Measurements from ENCODE around the gene AKAP17A. TPM values are rescaled to one million over a fixed set of nuclear protein-coding genes. Genes with fewer than 3 reads are reported as not detected.

The AKAP17A gene
- total and polyA plus RNA-seq, 2 experiments from 2014 or later, result 46.3 to 85.2 TPM

DNA sequence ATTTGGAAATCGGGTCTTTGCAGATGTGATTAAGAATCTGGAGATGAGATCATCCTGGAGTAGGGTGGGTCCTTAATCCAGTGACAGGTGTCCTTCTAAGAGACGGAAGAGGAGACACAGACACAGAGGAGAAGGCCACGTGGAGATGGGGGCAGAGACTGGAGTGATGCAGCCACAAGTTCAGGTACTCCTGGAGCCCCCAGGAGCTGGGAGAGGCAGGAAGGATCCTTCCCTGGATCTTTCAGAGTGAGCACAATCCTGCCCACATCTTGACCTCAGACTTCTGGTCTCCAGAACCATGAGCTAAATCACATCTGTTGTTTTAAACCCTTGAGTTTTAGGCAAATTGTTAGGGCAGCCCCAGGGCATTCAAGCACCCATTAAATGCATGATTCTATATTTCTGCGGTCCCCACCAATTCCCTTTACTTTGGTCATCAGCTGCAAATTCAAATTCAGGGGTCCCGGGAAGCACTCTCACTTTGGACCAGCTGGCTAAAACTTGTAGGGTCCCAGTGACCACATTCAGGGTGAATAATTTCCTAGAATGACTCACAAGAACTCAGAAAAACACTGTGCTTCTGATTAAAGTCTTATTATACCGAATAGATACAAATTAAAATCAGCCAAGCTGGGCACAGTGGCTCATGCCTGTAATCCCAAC is 12.8 kb upstream of the AKAP17A start:
- TF ChIP-seq, protein P1, sequence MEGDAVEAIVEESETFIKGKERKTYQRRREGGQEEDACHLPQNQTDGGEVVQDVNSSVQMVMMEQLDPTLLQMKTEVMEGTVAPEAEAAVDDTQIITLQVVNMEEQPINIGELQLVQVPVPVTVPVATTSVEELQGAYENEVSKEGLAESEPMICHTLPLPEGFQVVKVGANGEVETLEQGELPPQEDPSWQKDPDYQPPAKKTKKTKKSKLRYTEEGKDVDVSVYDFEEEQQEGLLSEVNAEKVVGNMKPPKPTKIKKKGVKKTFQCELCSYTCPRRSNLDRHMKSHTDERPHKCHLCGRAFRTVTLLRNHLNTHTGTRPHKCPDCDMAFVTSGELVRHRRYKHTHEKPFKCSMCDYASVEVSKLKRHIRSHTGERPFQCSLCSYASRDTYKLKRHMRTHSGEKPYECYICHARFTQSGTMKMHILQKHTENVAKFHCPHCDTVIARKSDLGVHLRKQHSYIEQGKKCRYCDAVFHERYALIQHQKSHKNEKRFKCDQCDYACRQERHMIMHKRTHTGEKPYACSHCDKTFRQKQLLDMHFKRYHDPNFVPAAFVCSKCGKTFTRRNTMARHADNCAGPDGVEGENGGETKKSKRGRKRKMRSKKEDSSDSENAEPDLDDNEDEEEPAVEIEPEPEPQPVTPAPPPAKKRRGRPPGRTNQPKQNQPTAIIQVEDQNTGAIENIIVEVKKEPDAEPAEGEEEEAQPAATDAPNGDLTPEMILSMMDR (IDR thresholded peaks at IDR 0.05; ENCODE audit: poor library complexity), result no peak
- no peak for TF ChIP-seq EZH2 (IDR thresholded peaks at IDR 0.05; ENCODE audit: borderline replicate concordance)
- Histone ChIP-seq H3K36me3 (replicated peaks; ENCODE audit: insufficient read depth, low read depth) (no peaks in the 10 kb centered on the region), H3K9me3 (ENCODE audit: low read depth) (no peaks in the 10 kb centered on the region), H3K4me3 (no peak overlapping the region), H3K79me2 (no peaks in the 10 kb centered on the region), H3K9me2 (replicated peaks; ENCODE audit: insufficient read depth) (no peaks in the 10 kb centered on the region), H3K27me3 (no peaks in the 10 kb centered on the region), H4K20me1 (ENCODE audit: insufficient read depth, poor library complexity, severe bottlenecking) (no peaks in the 10 kb centered on the region), H2AFZ (no peak overlapping the region), H3K27ac (no peak overlapping the region), H3K4me1 (ENCODE audit: insufficient read depth) (no peaks in the 10 kb centered on the region), H3K4me2 (no peak overlapping the region)
- no peak for DNase-seq (ENCODE audit: low spot score)
- WGBS (ENCODE audit: low lambda C conversion rate, missing lambda C conversion rate), result 70% methylated on average over 6 of the region's 6 CpGs

DNA sequence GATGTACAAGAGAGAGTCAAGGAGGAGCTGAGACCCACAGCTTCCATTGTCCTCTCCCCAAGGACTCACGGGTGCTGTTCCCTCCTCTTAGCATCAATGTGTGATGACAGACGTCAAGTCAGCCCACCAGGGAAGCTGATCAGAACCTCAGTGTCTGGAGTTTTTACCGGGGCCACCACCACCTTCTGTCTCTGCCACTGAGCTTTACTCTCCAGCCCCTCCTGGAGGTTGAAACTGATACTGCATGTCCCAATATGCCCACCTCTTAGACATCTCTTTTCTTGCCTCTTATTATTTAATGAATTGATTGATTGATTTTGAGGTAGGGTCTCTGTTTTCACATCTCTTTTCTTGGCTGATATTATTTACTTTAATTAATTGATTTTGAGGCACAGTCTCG is 10.3 kb upstream of the AKAP17A start:
- Histone ChIP-seq H3K9me2 (replicated peaks; ENCODE audit: insufficient read depth) (no peaks in the 10 kb centered on the region), H3K4me3 (no peak overlapping the region), H4K20me1 (ENCODE audit: insufficient read depth, poor library complexity, severe bottlenecking) (no peaks in the 10 kb centered on the region), H3K4me2 (no peak overlapping the region), H3K4me1 (ENCODE audit: insufficient read depth) (no peaks in the 10 kb centered on the region), H3K9me3 (ENCODE audit: low read depth) (no peaks in the 10 kb centered on the region), H3K27ac (no peak overlapping the region), H3K36me3 (replicated peaks; ENCODE audit: insufficient read depth, low read depth) (no peaks in the 10 kb centered on the region), H2AFZ (no peak overlapping the region), H3K79me2 (no peaks in the 10 kb centered on the region), H3K27me3 (no peaks in the 10 kb centered on the region)
- 54% methylated on average over 4 of the region's 4 CpGs for WGBS (ENCODE audit: low lambda C conversion rate, missing lambda C conversion rate)
- TF ChIP-seq EZH2phosphoT487 (IDR thresholded peaks at IDR 0.05; ENCODE audit: low read depth, severe bottlenecking, unreplicated experiment), result no peak
- TF ChIP-seq, protein P1 (IDR thresholded peaks at IDR 0.05; ENCODE audit: poor library complexity), result peak; percentile 59
- TF ChIP-seq EZH2 (IDR thresholded peaks at IDR 0.05; ENCODE audit: borderline replicate concordance), result no peak
- no peak for DNase-seq (ENCODE audit: low spot score)

DNA sequence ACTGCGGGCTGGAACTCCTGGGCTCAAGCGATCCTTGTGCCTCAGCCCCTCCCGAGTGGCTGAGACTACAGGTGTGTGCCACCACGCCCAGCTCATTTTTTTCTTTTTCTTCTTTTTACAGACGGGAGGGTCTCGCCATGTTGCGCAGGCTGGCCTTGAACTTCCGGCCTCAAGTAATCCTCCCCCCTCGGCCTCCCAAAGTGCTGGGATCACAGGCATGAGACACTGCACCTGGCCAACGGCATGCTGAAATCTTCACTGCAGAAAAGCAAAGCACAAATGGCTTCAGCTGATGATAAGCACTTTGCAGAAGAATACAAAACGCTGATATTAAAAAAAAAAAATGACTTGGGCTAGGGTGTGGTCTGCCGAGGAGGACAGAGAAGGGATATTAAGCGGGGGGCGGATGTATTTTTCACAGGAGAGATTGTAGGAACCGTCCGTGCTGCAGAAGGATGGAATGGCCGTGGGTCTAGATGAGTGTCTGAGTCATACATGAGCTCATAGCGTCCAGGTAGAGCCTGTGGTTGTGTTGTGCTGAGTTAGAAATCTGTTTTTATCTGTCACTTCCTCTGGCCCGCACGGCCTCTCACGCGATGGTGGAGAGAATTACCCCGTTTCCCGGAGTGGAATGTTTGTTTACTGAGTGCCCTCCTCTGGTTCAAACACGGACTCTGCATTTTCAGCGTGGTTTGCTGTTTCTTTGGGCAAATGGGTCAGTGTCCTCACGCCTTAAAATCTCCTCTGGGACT is 8.5 kb upstream of the AKAP17A start:
- WGBS (ENCODE audit: low lambda C conversion rate, missing lambda C conversion rate), result 79% methylated on average over 27 of the region's 27 CpGs
- no peak overlapping the region for H2AFZ ChIP-seq

More for the DNA sequence above, 8.5 kb upstream of the AKAP17A start:
- H3K9me3 ChIP-seq (ENCODE audit: low read depth), result no peaks in the 10 kb centered on the region
- H3K27me3 ChIP-seq, result no peaks in the 10 kb centered on the region
- TF ChIP-seq, protein P1 (IDR thresholded peaks at IDR 0.05; ENCODE audit: poor library complexity), result no peak
- TF ChIP-seq EZH2 (IDR thresholded peaks at IDR 0.05; ENCODE audit: borderline replicate concordance), result no peak
- no peak for TF ChIP-seq EZH2phosphoT487 (IDR thresholded peaks at IDR 0.05; ENCODE audit: low read depth, severe bottlenecking, unreplicated experiment)
- no peaks in the 10 kb centered on the region for H3K9me2 ChIP-seq (replicated peaks; ENCODE audit: insufficient read depth)
- no peaks in the 10 kb centered on the region for H3K79me2 ChIP-seq
- no peaks in the 10 kb centered on the region for H4K20me1 ChIP-seq (ENCODE audit: insufficient read depth, poor library complexity, severe bottlenecking)
- no peak for DNase-seq (ENCODE audit: low spot score)
- H3K27ac ChIP-seq, result no peak overlapping the region
- no peaks in the 10 kb centered on the region for H3K36me3 ChIP-seq (replicated peaks; ENCODE audit: insufficient read depth, low read depth)
- no peak overlapping the region for H3K4me3 ChIP-seq
- H3K4me2 ChIP-seq, result no peak overlapping the region
- H3K4me1 ChIP-seq (ENCODE audit: insufficient read depth), result no peaks in the 10 kb centered on the region

Measured in hepatocyte (in vitro differentiated cells).